NCI-H128 (cell line): Measurements from ENCODE around the gene TM9SF3.

Source experiments
- DNase-seq: peaks from one replicate; lab custom pipeline; 2025; ENCODE audit not compliant: unreplicated experiment; lab: John Stamatoyannopoulos, UW

TM9SF3 gene

GRCh38 chr10:96511044-96511945 is 75.5 kb downstream of the TM9SF3 start:
- DNase-seq = no peak

GRCh38 chr10:96509017-96509641 is 77.7 kb downstream of the TM9SF3 start:
- DNase-seq = no peak

- no peak for DNase-seq
These were observed 79.8 kb downstream of the TM9SF3 start for GRCh38 chr10:96507044-96507443.

GRCh38 chr10:96505150-96506136 is 81.4 kb downstream of the TM9SF3 start:
- DNase-seq = no peak

GRCh38 chr10:96502561-96503282 is 84.1 kb downstream of the TM9SF3 start:
- peak; percentile 35 for DNase-seq

- DNase-seq = no peak
These were observed 84.8 kb downstream of the TM9SF3 start for GRCh38 chr10:96501985-96502384.

- no peak for DNase-seq
These were observed 86.3 kb downstream of the TM9SF3 start for GRCh38 chr10:96500519-96500918.

GRCh38 chr10:96500050-96500449 is 86.8 kb downstream of the TM9SF3 start:
- no peak for DNase-seq

GRCh38 chr10:96497391-96497790 is 89.4 kb downstream of the TM9SF3 start:
- DNase-seq = no peak

GRCh38 chr10:96496281-96496925 is 90.4 kb downstream of the TM9SF3 start:
- no peak for DNase-seq

- DNase-seq = no peak
These were observed 91.3 kb downstream of the TM9SF3 start for GRCh38 chr10:96495544-96495943.

- no peak for DNase-seq
These were observed 92.1 kb downstream of the TM9SF3 start for GRCh38 chr10:96494694-96495093.

GRCh38 chr10:96493871-96494525 is 92.8 kb downstream of the TM9SF3 start:
- DNase-seq = no peak

GRCh38 chr10:96493254-96493653 is 93.6 kb downstream of the TM9SF3 start:
- DNase-seq = no peak

GRCh38 chr10:96491303-96491702 is 95.5 kb downstream of the TM9SF3 start:
- peak; percentile 7 for DNase-seq

GRCh38 chr10:96488161-96488935 is 98.5 kb downstream of the TM9SF3 start:
- DNase-seq = no peak

- no peak for DNase-seq
These were observed 103.8 kb downstream of the TM9SF3 start for GRCh38 chr10:96482815-96483588.

- no peak for DNase-seq
These were observed 108.5 kb downstream of the TM9SF3 start for GRCh38 chr10:96478355-96478754.
